Ovary (tissue), 3 donors: ENCODE measurements around the gene FAM135A.

Experiments
- CTCF ChIP-seq, 3 donors: fragments of 450-650 bp in 2 of 3; fragments of 200-600 bp in 1 of 3; IDR thresholded peaks; one replicate each; pipeline versions ENCODE4 v1.5.1 to v1.8.0; 2016 to 2022; ENCODE audit warnings: antibody characterized with exemption in 3 of 3, mild to moderate bottlenecking in 1 of 3
- POLR2A ChIP-seq: fragments of 450-650 bp; IDR thresholded peaks from one replicate; pipeline ENCODE4 v1.6.1; 2017; ENCODE audit warnings: antibody characterized with exemption, mild to moderate bottlenecking, moderate library complexity
- donor health status: DM: no; HTN: no; CAD: no.

GRCh38 chr6:70424291-70424690 is 11.0 kb downstream of the FAM135A start:
- no peak for TF ChIP-seq POLR2A
- TF ChIP-seq CTCF (IDR thresholded peaks at IDR 0.05) = no peak
